GM12878 (cell line): ENCODE data around the gene ARMC6. TPM values are rescaled to one million over a fixed set of nuclear protein-coding genes. Genes with fewer than 3 reads are reported as not detected.

Experiments
- ATAC-seq: fragments of 200-7000 bp; cut with Tn5 transposase; 3 replicates; pipeline ENCODE4 v1.9.1; 2020; ENCODE audit warnings: mild to moderate bottlenecking, moderate library complexity
- BruUV-seq: library from RNA; stranded (reverse); fragments of 400-500 nt; replicated peaks from 2 replicates; lab custom pipeline; 2021; lab: Mats Ljungman, UMichigan
- CTCF ChIA-PET: fragments of 300-600 bp; sonication (Branson Sonifier 250); formaldehyde crosslinking; extraction: SDS; loops from one replicate; lab custom pipeline; 2021; ENCODE audit warnings: inconsistent platforms; lab: Yijun Ruan, JAX
- POLR2A ChIA-PET: fragments of 350-600 bp; formaldehyde crosslinking; extraction: SDS; loops from one replicate; lab custom pipeline; 2021; ENCODE audit warnings: inconsistent platforms; lab: Charles Lee
- RAD21 ChIA-PET: fragments of 300-600 bp; sonication (Branson Sonifier 250); formaldehyde crosslinking; loops from one replicate; lab custom pipeline; 2023; ENCODE audit warnings: antibody characterized with exemption; ENCODE audit not compliant: unreplicated experiment; lab: Charles Lee
- SMC1A ChIA-PET: fragments of 300-600 bp; sonication (Branson Sonifier 250); formaldehyde crosslinking; loops from one replicate; lab custom pipeline; 2023; ENCODE audit not compliant: unreplicated experiment, uncharacterized antibody; lab: Charles Lee
- DNase-seq: peaks from one replicate; pipeline ENCODE4 v3.0.0-alpha.2; 2011; ENCODE audit warnings: low read depth, low spot score
- FAIRE-seq: peaks from 3 replicates; lab custom pipeline; 2011; peaks lifted over from hg19 to GRCh38; lab: Jason Lieb, UNC
- H2AFZ ChIP-seq: 2 replicates; pipeline ENCODE4 v1.6.0; 2011; ENCODE audit warnings: low read depth, low read length, control low read depth; ENCODE audit not compliant: control insufficient read depth
- H3K27ac ChIP-seq: 2 replicates; pipeline ENCODE4 v1.5.1; 2011; ENCODE audit warnings: control low read depth; ENCODE audit not compliant: control insufficient read depth, insufficient read depth
- H3K27me3 ChIP-seq, 2 experiments: replicated peaks in 1 of 2; 2 replicates each; pipeline versions ENCODE4 v1.6.0 to v1.6.1; 2011; ENCODE audit warnings: low read length in 1 of 2; ENCODE audit not compliant: control insufficient read depth in 2 of 2, insufficient read depth in 2 of 2
- H3K36me3 ChIP-seq, 2 experiments: 2 replicates each; pipeline ENCODE4 v1.5.1; 2011; ENCODE audit warnings: low read length in 1 of 2; ENCODE audit not compliant: control insufficient read depth in 2 of 2, insufficient read depth in 2 of 2
- H3K4me1 ChIP-seq: 2 replicates; pipeline ENCODE4 v1.6.1; 2011; ENCODE audit warnings: mild to moderate bottlenecking, low read length, moderate library complexity, mixed read lengths; ENCODE audit not compliant: control insufficient read depth, insufficient read depth
- H3K4me2 ChIP-seq: 2 replicates; pipeline ENCODE4 v1.6.0; 2011; ENCODE audit warnings: control low read depth; ENCODE audit not compliant: control insufficient read depth, insufficient read depth
- H3K4me3 ChIP-seq: fragments of 200-600 bp; sonication (generic); 2 replicates; pipeline ENCODE4 v1.5.1; 2016
- H3K79me2 ChIP-seq: 2 replicates; pipeline ENCODE4 v1.6.0; 2011; ENCODE audit warnings: low read length; ENCODE audit not compliant: control insufficient read depth, insufficient read depth
- H3K9ac ChIP-seq: 2 replicates; pipeline ENCODE4 v1.8.0; 2011; ENCODE audit warnings: low read length, control low read depth, mixed read lengths; ENCODE audit not compliant: control insufficient read depth, insufficient read depth
- H3K9me3 ChIP-seq: replicated peaks from 3 replicates; pipeline ENCODE4 v1.5.1; 2011; ENCODE audit warnings: mild to moderate bottlenecking, low read length; ENCODE audit not compliant: control insufficient read depth, insufficient read depth
- H4K20me1 ChIP-seq: 2 replicates; pipeline ENCODE4 v1.6.0; 2011; ENCODE audit not compliant: control insufficient read depth, insufficient read depth
- BHLHE40 ChIP-seq, 2 experiments: fragments of 450-650 bp in 1 of 2; IDR thresholded peaks; 2 replicates each; pipeline ENCODE4 v1.6.1; 2011 to 2017; ENCODE audit warnings: low read depth in 2 of 2, borderline replicate concordance in 1 of 2, improper control_type of control experiment in 1 of 2, low read length in 1 of 2, mild to moderate bottlenecking in 1 of 2
- CEBPZ ChIP-seq: fragments of 150-350 bp; IDR thresholded peaks from 2 replicates; pipeline ENCODE4 v1.6.1; 2016; ENCODE audit warnings: low read depth, low read length
- CREM ChIP-seq: IDR thresholded peaks from 2 replicates; pipeline ENCODE4 v1.6.1; 2014; ENCODE audit warnings: antibody characterized with exemption, low read depth
- EZH2 ChIP-seq: IDR thresholded peaks from 2 replicates; pipeline ENCODE4 v1.6.1; 2012; ENCODE audit warnings: low read depth, mild to moderate bottlenecking, control low read depth, inconsistent platforms, low read length, borderline replicate concordance; ENCODE audit not compliant: control insufficient read depth
- FOXM1 ChIP-seq: IDR thresholded peaks from 2 replicates; pipeline ENCODE4 v1.6.1; 2012; ENCODE audit warnings: low read depth, mild to moderate bottlenecking, inconsistent platforms, low read length, moderate library complexity
- HSF1 ChIP-seq: fragments of 150-350 bp; IDR thresholded peaks from 2 replicates; pipeline ENCODE4 v1.6.1; 2014; ENCODE audit warnings: mild to moderate bottlenecking, low read depth, low read length
- IRF5 ChIP-seq: fragments of 450-650 bp; IDR thresholded peaks from 2 replicates; pipeline ENCODE4 v1.6.1; 2017; ENCODE audit warnings: borderline replicate concordance
- MAX ChIP-seq: IDR thresholded peaks from 2 replicates; pipeline ENCODE4 v1.6.1; 2012; ENCODE audit warnings: low read depth, low read length, improper control_type of control experiment
- PKNOX1 ChIP-seq: fragments of 450-650 bp; IDR thresholded peaks from 2 replicates; pipeline ENCODE4 v1.6.1; 2016; ENCODE audit warnings: mild to moderate bottlenecking
- PML ChIP-seq: IDR thresholded peaks from 2 replicates; pipeline ENCODE4 v1.6.1; 2012; ENCODE audit warnings: low read length, inconsistent platforms
- POLR2AphosphoS2 ChIP-seq: IDR thresholded peaks from 2 replicates; pipeline ENCODE4 v1.6.1; 2011; ENCODE audit warnings: low read depth, mild to moderate bottlenecking, low read length, improper control_type of control experiment, moderate library complexity
- SMARCA5 ChIP-seq: fragments of 450-650 bp; IDR thresholded peaks from 2 replicates; pipeline ENCODE4 v1.6.1; 2017; ENCODE audit warnings: mild to moderate bottlenecking
- TCF12 ChIP-seq: IDR thresholded peaks from 2 replicates; pipeline ENCODE4 v1.6.1; 2011; ENCODE audit warnings: low read depth, mild to moderate bottlenecking, low read length
- YY1 ChIP-seq: IDR thresholded peaks from 2 replicates; pipeline ENCODE4 v1.6.1; 2011; ENCODE audit warnings: low read depth, mild to moderate bottlenecking, low read length
- WGBS: methylation state at CpG from one replicate; pipeline ENCODE4 v1.1.6; 2016; ENCODE audit warnings: low lambda C conversion rate; ENCODE audit not compliant: insufficient replicate concordance, insufficient coverage; ENCODE audit errors: missing lambda C conversion rate; 5-methylcytosine and 5-hydroxymethylcytosine counted together
- in situ Hi-C: fragments of 300-500 bp; cut with MboI; formaldehyde crosslinking; loops from 9 replicates; pipeline ENCODE4 v1.14.3; 2018; ENCODE audit warnings: mixed read lengths
- intact Hi-C: fragments of 100-400 bp; cut with micrococcal nuclease; formaldehyde crosslinking; loops from one replicate; pipeline ENCODE4 v1.14.2; 2022; ENCODE audit not compliant: unreplicated experiment
- polyA plus RNA-seq, 11 experiments: library from polyadenylated mRNA; depleted of rRNA in 4 of 11; unstranded in 6 of 11; stranded (reverse) in 5 of 11; fragments of >200 nt; fragmentation: Nextera tagmentation in 4 of 11; fragmentation: Illumina TruSeq in 1 of 11; extraction: Ambion mirVana in 4 of 11; extraction: Trizol in 1 of 11; gene quantifications; 1 replicate in 1 of 11; 2 replicates in 10 of 11; pipeline versions ENCODE4 v1.2.1 to v1.2.3, GENCODE V29; 2011 to 2016; ENCODE audit warnings: inconsistent platforms in 2 of 11, missing spikeins in 2 of 11, low read depth in 1 of 11
- total RNA-seq, 4 experiments: library from RNA; depleted of rRNA in 3 of 4; stranded (reverse); fragments of >200 nt in 3 of 4; fragmentation: Illumina TruSeq in 1 of 4; extraction: Trizol in 1 of 4; gene quantifications; 2 replicates each; pipeline versions ENCODE4 v1.2.1 to v1.2.3, GENCODE V29; 2013 to 2021

ARMC6 gene
- total and polyA plus RNA-seq, 10 of the 15 experiments (the other 5 are each of a cell fraction or from before 2014, with no cell fraction given) = 1.1 to 64.4 (median 41.6) TPM

GRCh38 chr19:19079571-19079970, 46.2 kb downstream of the ARMC6 start:
- intact Hi-C loops (no loop called here), in situ Hi-C loops (no loop called here)
- H3K9ac ChIP-seq = no peak overlapping the region
- ChIA-PET RAD21 (no interaction called here), SMC1A (no interaction called here), CTCF (no interaction called here), POLR2A (no interaction called here)
- ATAC-seq (no peak), FAIRE-seq (no peak), DNase-seq (no peak)
- WGBS = 41% methylated on average over 1 of the region's 1 CpG
- H3K9me3 ChIP-seq = no peaks in the 10 kb centered on the region
- no peak overlapping the region for H3K4me3 ChIP-seq
- no peak overlapping the region for H3K27ac ChIP-seq
- H3K79me2 ChIP-seq = no peaks in the 10 kb centered on the region
- H3K4me2 ChIP-seq = no peak overlapping the region
- H3K36me3 ChIP-seq = no peaks in the 10 kb centered on the region; a peak in 2 of 4 replicates
- no TSS peak for BruUV-seq
- H2AFZ ChIP-seq = no peak overlapping the region
- 0 out of 2 replicates have a peak, but pooled peaks cover 3% of the 10 kb centered on the region for H4K20me1 ChIP-seq
- no peaks in the 10 kb centered on the region for H3K27me3 ChIP-seq
- no peaks in the 10 kb centered on the region for H3K4me1 ChIP-seq
- TF ChIP-seq CEBPZ (no peak), CREM (no peak), HSF1 (no peak), IRF5 (no peak), FOXM1 (no peak), EZH2 (no peak), PML (no peak), BHLHE40 (IDR thresholded peaks at IDR 0.05; ENCODE audit: borderline replicate concordance in 1 of 2, low read depth in 2 of 2, low read length in 1 of 2) (no peak), PKNOX1 (no peak), POLR2AphosphoS2 (no peak), MAX (no peak), YY1 (no peak), TCF12 (no peak), SMARCA5 (no peak)
